Naive thymus-derived CD8-positive, alpha-beta T cell (primary cell): Measurements from ENCODE around the gene DIAPH3. TPM values are rescaled to one million over a fixed set of nuclear protein-coding genes. Genes with fewer than 3 reads are reported as not detected.
"Not testable (repeated sequence)": the region's sequence is repeated elsewhere in the genome, so short reads cannot be mapped to it uniquely, and the experiment has no call there.

Experiments
- ATAC-seq, 2 donors: fragments of 150-1000 bp; cut with Tn5 transposase in 1 of 2; sonication (Bioruptor Pico), chemical (Tn5 transposase) in 1 of 2; 1 replicate in 1 of 2; 2 replicates in 1 of 2; pipeline ENCODE4 v1.10.0; 2021; ENCODE audit warnings: mild to moderate bottlenecking in 2 of 2, moderate library complexity in 2 of 2
- POLR2A ChIA-PET: fragments of 350-600 bp; sonication (Branson Sonifier 250); formaldehyde crosslinking; loops from one replicate; lab custom pipeline; 2021; ENCODE audit warnings: antibody characterized with exemption; lab: Charles Lee
- DNase-seq, 10 donors: peaks; one replicate each; pipeline versions ENCODE4 v3.0.0 to v3.0.0-alpha.2; 2020 to 2022
- H3K27ac Mint-ChIP-seq, 10 donors: one replicate each; pipeline ENCODE4 v1.8.0; 2020 to 2022; ENCODE audit warnings: mild to moderate bottlenecking in 10 of 10, mixed read lengths in 10 of 10, moderate library complexity in 4 of 10, inconsistent platforms in 1 of 10
- H3K27me3 Mint-ChIP-seq, 5 donors: one replicate each; pipeline ENCODE4 v1.8.0; 2021 to 2022; ENCODE audit warnings: mixed read lengths in 5 of 5
- H3K36me3 Mint-ChIP-seq, 3 donors: one replicate each; pipeline ENCODE4 v1.8.0; 2020 to 2022; ENCODE audit warnings: mixed read lengths in 3 of 3, mild to moderate bottlenecking in 2 of 3, inconsistent platforms in 1 of 3
- H3K4me1 Mint-ChIP-seq, 4 donors: one replicate each; pipeline ENCODE4 v1.8.0; 2021 to 2022; ENCODE audit warnings: mixed read lengths in 4 of 4
- H3K4me3 Mint-ChIP-seq, 10 donors: one replicate each; pipeline ENCODE4 v1.8.0; 2020 to 2022; ENCODE audit warnings: mild to moderate bottlenecking in 10 of 10, mixed read lengths in 10 of 10, moderate library complexity in 6 of 10, inconsistent platforms in 1 of 10
- H3K9me3 Mint-ChIP-seq, 9 donors: one replicate each; pipeline ENCODE4 v1.8.0; 2020 to 2022; ENCODE audit warnings: mixed read lengths in 9 of 9, mild to moderate bottlenecking in 3 of 9, inconsistent platforms in 1 of 9, moderate library complexity in 1 of 9
- polyA plus RNA-seq, 3 donors: library from polyadenylated mRNA; unstranded; fragments of 300-500 nt; fragmentation: Illumina TruSeq; gene quantifications; one replicate each; pipeline ENCODE4 v1.2.3, GENCODE V29; 2021
- total RNA-seq, 8 experiments: library from RNA in 2 of 8; stranded (reverse) in 2 of 8; gene quantifications; one replicate each; pipeline ENCODE4 v1.2.3 and lab custom pipeline; 2021 to 2026

Gene DIAPH3
- total and polyA plus RNA-seq, 5 experiments from 2014 or later: 0.02 to 0.05 TPM; not detected in 3

DNA sequence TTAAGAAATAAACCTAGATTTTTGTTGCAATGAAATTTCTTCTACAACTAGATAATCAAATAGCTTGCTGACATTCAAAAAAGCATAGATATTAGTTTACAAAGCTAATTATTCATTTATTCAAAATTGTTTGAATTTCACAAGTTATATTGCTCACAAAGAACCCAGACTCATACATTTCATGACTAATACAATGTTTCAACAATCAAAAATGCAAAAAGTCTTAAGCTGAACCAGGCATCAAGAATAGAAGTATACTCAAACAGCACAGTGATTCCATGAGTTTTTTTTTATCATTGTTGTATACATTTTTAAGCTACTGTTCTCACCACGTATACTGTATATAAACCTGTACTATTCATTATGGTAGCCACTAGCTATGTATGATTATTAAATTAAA, 51.0 kb downstream of the DIAPH3 start:
- H3K4me1 Mint-ChIP-seq: no peaks in the 10 kb centered on the region

GRCh38 chr13:60111691-60112090, 52.0 kb downstream of the DIAPH3 start:
- ATAC-seq: no peak
- Mint-ChIP-seq H3K36me3 (peaks cover 0 to 15% (median 0%) of the 10 kb centered on the region in 3 donors), H3K9me3 (peaks cover 2 to 21% (median 13%) of the 10 kb centered on the region in 9 donors), H3K4me3 (no peak overlapping the region), H3K27ac (peak overlapping the region in 1 of 10 donors; percentile 5), H3K4me1 (no peaks in the 10 kb centered on the region), H3K27me3 (peaks cover 0 to 9% (median 0%) of the 10 kb centered on the region in 5 donors)
- POLR2A ChIA-PET: no interaction called here
- DNase-seq: no peak

More for the DNA sequence above, 51.0 kb downstream of the DIAPH3 start:
- peaks cover 2 to 21% (median 13%) of the 10 kb centered on the region in 9 donors for H3K9me3 Mint-ChIP-seq
- H3K36me3 Mint-ChIP-seq: peaks cover 0 to 15% (median 0%) of the 10 kb centered on the region in 3 donors
- no peak overlapping the region for H3K4me3 Mint-ChIP-seq
- POLR2A ChIA-PET: no interaction called here
- ATAC-seq: no peak
- no peak overlapping the region for H3K27ac Mint-ChIP-seq
- DNase-seq: no peak
- peaks cover 0 to 9% (median 0%) of the 10 kb centered on the region in 5 donors for H3K27me3 Mint-ChIP-seq

GRCh38 chr13:60109285-60109684, 54.4 kb downstream of the DIAPH3 start:
- Mint-ChIP-seq H3K27me3 (peaks cover 0 to 8% (median 0%) of the 10 kb centered on the region in 5 donors), H3K36me3 (peaks cover 0 to 6% (median 0%) of the 10 kb centered on the region in 3 donors), H3K4me3 (no peak overlapping the region), H3K4me1 (no peaks in the 10 kb centered on the region), H3K27ac (no peak overlapping the region), H3K9me3 (peaks cover 2 to 13% (median 7%) of the 10 kb centered on the region in 9 donors)
- no peak for DNase-seq
- POLR2A ChIA-PET: no interaction called here
- no peak for ATAC-seq

DNA sequence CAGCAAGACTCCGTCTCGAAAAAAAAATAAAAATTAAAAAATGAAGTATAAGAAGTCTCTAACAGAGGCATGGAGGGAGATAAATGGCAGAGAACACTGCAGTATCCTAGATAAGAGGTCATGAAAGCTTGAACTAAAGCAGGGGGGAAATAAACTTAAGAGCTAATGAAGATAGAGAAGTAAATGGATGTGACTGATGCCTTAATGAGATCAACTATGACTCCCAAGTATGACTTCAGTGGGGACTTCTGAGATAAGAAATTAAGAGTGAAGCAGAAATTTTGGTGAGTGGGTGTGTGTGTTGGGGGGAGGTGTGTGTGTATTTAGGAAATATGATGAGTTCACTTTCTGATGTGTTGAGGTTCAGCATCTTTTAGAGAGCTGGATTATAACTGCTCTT, 55.1 kb downstream of the DIAPH3 start:
- DNase-seq (no peak), ATAC-seq (no peak)
- Mint-ChIP-seq H3K27ac (no peak overlapping the region), H3K4me3 (no peak overlapping the region), H3K27me3 (peaks cover 0 to 4% (median 0%) of the 10 kb centered on the region in 5 donors), H3K36me3 (no peaks in the 10 kb centered on the region), H3K4me1 (no peaks in the 10 kb centered on the region), H3K9me3 (peaks cover 0 to 6% (median 3%) of the 10 kb centered on the region in 9 donors)
- POLR2A ChIA-PET: no interaction called here

DNA sequence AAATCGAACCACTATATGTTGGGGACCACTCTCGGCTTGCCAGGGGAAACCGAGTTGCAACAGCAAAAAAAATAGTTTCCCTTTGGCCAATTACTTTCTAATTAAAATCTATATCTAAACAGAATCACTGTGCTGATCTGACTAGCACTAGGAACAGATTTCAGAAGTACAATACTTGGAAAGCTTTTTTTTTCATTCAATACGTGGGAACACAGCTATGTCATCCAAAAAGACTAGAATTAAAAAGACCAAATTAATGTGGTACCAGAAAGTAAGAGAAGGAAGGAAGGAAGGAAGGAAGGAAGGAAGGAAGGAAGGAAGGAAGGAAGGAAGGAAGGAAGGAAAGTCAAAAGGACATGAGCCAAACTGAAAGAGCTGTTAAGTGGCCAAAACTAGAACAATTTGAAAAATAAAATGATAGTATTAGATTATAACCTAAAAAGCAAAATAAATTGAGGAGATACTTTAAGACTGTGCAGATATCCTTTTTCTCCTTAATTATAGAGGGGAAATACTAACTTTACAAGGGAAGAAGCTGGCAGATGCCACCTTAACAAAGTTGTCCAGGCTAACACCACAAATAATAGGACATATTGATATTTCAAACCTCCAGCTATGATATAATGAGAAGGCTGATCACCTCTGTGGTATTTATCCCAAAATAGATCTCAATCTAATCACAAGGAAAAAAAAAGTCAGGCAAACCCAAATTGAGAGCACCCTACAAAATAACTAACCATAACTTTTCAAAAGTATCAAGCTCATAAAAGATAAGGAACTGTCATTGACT, 63.9 kb downstream of the DIAPH3 start:
- H3K27ac Mint-ChIP-seq: no peak overlapping the region
- peaks cover 0 to 7% (median 0%) of the 10 kb centered on the region in 5 donors for H3K27me3 Mint-ChIP-seq
- POLR2A ChIA-PET: no interaction called here
- ATAC-seq (no peak), DNase-seq (no peak)
- no peaks in the 10 kb centered on the region for H3K9me3 Mint-ChIP-seq
- H3K4me1 Mint-ChIP-seq: peaks cover 0 to 1% (median 0%) of the 10 kb centered on the region in 4 donors
- no peaks in the 10 kb centered on the region for H3K36me3 Mint-ChIP-seq
- H3K4me3 Mint-ChIP-seq: no peak overlapping the region

GRCh38 chr13:60095300-60095699, 68.4 kb downstream of the DIAPH3 start:
- POLR2A ChIA-PET: no interaction called here
- DNase-seq (no peak), ATAC-seq (no peak)
- Mint-ChIP-seq H3K9me3 (no peaks in the 10 kb centered on the region), H3K36me3 (no peaks in the 10 kb centered on the region), H3K27me3 (peaks cover 0 to 3% (median 0%) of the 10 kb centered on the region in 5 donors), H3K4me3 (no peak overlapping the region), H3K27ac (no peak overlapping the region), H3K4me1 (peaks cover 0 to 1% (median 0%) of the 10 kb centered on the region in 4 donors)

DNA sequence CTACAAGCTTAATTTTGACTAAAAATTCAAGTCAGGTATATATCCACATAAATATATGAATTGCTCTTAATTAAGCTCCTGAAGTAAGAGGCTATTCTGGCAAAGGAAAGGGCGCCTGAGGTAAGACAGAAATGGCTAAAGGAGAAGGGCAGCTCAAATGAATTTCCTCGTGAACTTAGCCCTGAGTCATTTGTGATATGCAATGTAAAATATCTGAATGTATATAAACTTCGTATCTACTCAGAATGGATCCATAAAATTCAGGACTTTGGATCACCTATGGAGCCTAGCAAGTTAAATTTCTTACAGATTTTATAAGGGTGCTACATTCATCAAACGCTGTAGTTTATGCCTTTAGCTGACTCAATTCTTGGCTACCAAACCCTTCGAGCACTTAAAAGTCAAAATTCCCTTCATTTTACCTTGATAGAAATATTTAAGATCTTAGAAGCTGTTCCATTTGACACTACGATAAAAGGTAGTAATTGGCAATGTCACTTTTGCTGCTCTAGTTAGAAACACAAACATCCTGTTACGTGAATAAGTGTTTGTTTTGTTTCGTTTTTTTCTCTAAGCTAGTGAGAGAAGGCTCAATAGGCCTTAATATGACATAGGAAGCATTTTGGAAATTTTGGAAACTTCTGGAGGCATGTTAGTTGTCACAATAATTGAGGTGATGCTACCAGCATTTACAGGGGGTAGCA, 69.2 kb downstream of the DIAPH3 start:
- no peaks in the 10 kb centered on the region for H3K4me1 Mint-ChIP-seq
- POLR2A ChIA-PET: no interaction called here

DNA sequence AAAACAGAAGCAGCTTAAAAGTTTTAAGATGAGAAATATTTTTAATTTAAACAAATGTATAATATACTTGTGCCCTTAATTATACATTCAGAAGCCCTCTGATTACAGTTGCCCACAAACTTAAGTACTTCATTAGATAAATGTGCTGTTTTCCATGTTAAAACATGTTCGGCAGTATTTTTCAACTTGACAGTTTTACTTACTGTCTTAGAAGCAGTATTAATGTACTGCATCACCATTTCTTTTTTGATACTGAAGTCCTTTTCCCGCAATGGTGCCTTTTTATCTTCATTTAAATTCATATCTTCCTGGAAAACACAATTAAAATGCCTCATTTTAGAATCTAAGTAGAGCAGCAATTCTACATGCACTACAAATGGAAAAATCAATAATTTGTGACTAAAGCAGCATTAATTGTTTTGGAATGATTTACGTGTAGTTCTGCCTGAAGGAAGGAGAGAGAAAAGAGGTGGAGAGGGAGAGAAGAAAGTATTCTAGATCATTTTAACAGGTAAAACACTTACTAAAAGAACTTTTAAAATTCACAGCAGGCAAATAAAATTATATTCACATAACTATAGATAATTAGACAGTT, 70.2 kb downstream of the DIAPH3 start:
- peaks cover 0 to 3% (median 0%) of the 10 kb centered on the region in 5 donors for H3K27me3 Mint-ChIP-seq
- H3K9me3 Mint-ChIP-seq: no peaks in the 10 kb centered on the region
- ATAC-seq: no peak
- no peaks in the 10 kb centered on the region for H3K4me1 Mint-ChIP-seq
- POLR2A ChIA-PET: no interaction called here
- no peak overlapping the region for H3K4me3 Mint-ChIP-seq
- no peak for DNase-seq
- no peaks in the 10 kb centered on the region for H3K36me3 Mint-ChIP-seq
- no peak overlapping the region for H3K27ac Mint-ChIP-seq

More for the DNA sequence above, 69.2 kb downstream of the DIAPH3 start:
- Mint-ChIP-seq H3K9me3 (no peaks in the 10 kb centered on the region), H3K27ac (no peak overlapping the region), H3K4me3 (no peak overlapping the region), H3K36me3 (no peaks in the 10 kb centered on the region), H3K27me3 (peaks cover 0 to 3% (median 0%) of the 10 kb centered on the region in 5 donors)
- DNase-seq (no peak), ATAC-seq (no peak)

DNA sequence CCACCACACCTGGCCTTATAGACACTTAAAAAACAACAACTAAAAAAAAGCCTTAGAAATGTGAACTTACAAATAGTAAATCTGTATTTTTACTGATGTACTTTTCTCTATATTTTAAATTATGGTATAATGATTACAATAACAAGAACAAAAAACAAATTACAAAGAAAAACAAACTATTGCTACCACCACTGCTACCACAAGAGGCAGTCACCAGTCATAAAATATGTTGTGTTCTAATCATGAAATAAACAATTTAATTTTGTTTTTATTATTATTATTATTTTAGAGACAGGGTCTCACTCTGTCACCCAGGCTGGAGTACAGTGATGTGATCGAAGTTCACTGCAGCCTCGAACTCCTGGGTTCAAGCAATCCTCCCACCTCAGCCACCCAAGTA, 72.2 kb downstream of the DIAPH3 start:
- Mint-ChIP-seq H3K36me3 (no peaks in the 10 kb centered on the region), H3K27me3 (no peaks in the 10 kb centered on the region), H3K4me3 (no peak overlapping the region), H3K9me3 (no peaks in the 10 kb centered on the region), H3K27ac (no peak overlapping the region), H3K4me1 (no peaks in the 10 kb centered on the region)
- no peak for DNase-seq
- ATAC-seq: no peak
- POLR2A ChIA-PET: no interaction called here

DNA sequence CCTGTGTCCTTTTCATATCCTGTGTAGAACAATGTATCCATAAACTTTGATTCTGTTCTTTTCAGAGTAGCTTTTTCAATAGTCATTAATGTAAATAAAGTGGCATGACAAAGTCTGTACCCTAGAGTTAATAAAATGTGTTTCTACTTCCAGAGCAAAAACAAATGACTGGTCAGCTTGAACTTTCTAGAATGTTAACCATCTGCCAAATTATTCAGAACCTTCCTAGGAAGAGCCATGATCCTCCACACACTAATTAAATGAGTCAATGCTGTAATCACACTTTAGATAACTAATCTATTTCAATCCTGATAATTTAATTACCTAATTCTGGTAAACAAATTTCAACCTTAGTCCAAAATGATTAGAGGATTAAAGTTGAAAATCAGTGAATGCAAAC, 73.2 kb downstream of the DIAPH3 start:
- ATAC-seq: no peak
- POLR2A ChIA-PET: no interaction called here
- Mint-ChIP-seq H3K36me3 (no peaks in the 10 kb centered on the region), H3K4me1 (no peaks in the 10 kb centered on the region), H3K27ac (no peak overlapping the region), H3K27me3 (no peaks in the 10 kb centered on the region), H3K9me3 (no peaks in the 10 kb centered on the region), H3K4me3 (no peak overlapping the region)
- no peak for DNase-seq

GRCh38 chr13:60083780-60084179, 79.9 kb downstream of the DIAPH3 start:
- H3K27me3 Mint-ChIP-seq, H3K27ac Mint-ChIP-seq, POLR2A ChIA-PET, H3K36me3 Mint-ChIP-seq, H3K4me3 Mint-ChIP-seq, H3K9me3 Mint-ChIP-seq, H3K4me1 Mint-ChIP-seq, ATAC-seq, DNase-seq: not testable (repeated sequence)

GRCh38 chr13:60080850-60081249, 82.9 kb downstream of the DIAPH3 start:
- Mint-ChIP-seq H3K36me3 (no peaks in the 10 kb centered on the region), H3K4me3 (no peak overlapping the region), H3K27me3 (peaks cover 0 to 4% (median 0%) of the 10 kb centered on the region in 5 donors), H3K27ac (no peak overlapping the region), H3K4me1 (no peaks in the 10 kb centered on the region), H3K9me3 (peaks cover 0 to 7% (median 0%) of the 10 kb centered on the region in 9 donors)
- no peak for ATAC-seq
- POLR2A ChIA-PET: no interaction called here
- DNase-seq: no peak

GRCh38 chr13:60078226-60078625, 85.5 kb downstream of the DIAPH3 start:
- DNase-seq: no peak
- peaks cover 0 to 7% (median 0%) of the 10 kb centered on the region in 9 donors for H3K9me3 Mint-ChIP-seq
- H3K27me3 Mint-ChIP-seq: peaks cover 0 to 12% (median 0%) of the 10 kb centered on the region in 5 donors
- H3K36me3 Mint-ChIP-seq: no peaks in the 10 kb centered on the region
- no peak for ATAC-seq
- H3K27ac Mint-ChIP-seq: no peak overlapping the region
- H3K4me1 Mint-ChIP-seq: no peaks in the 10 kb centered on the region
- H3K4me3 Mint-ChIP-seq: no peak overlapping the region
- POLR2A ChIA-PET: no interaction called here
